HG02938 (cell line): ENCODE measurements around the gene PITX3.
"Not testable (repeated sequence)": the region's sequence is repeated elsewhere in the genome, so short reads cannot be mapped to it uniquely, and the experiment has no call there.

Source experiments
- ATAC-seq: cut with Tn5 transposase; IDR thresholded peaks from one replicate; pipeline ENCODE4 v1.9.1; 2021; ENCODE audit warnings: mild to moderate bottlenecking, moderate library complexity; ENCODE audit not compliant: unreplicated experiment

PITX3 gene

DNA sequence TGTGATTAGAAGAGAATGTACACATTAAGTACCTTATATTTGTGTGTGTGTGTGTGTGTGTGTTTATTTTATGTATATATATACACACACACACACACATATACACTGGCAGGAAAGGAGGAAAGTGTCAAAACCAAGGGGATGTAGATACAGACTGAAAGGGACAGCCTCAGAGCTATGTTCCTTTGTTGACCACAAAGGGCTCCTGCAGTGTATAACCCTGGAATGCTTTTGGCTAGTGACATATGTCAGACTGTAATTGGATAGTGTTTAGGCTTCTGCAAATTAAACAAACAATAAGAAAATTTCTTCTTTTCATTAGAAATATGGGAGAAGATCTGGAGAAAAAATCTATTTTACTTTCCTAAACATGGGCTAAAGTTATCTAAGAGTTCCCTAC lies 19.9 kb upstream of the PITX3 start:
- ATAC-seq = no peak

DNA sequence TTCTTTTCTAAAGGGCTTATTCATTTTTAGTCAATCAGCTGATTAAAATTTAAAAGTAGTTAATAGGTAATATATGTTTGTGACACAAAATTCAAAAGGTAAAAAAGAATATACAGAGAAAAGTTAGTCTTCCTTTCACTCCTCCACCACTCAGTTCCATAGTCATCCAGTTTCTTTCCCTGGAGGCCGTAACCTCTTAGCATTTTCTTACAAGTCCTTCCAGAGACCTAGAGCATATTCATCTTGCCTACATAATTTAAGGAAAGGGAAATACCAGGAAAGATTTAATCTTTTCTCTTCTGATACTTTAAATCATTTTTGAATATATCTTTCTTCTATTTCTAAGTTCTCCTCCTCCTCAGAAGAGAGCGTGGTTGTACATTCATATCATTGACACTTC lies 14.1 kb upstream of the PITX3 start:
- no peak for ATAC-seq

DNA sequence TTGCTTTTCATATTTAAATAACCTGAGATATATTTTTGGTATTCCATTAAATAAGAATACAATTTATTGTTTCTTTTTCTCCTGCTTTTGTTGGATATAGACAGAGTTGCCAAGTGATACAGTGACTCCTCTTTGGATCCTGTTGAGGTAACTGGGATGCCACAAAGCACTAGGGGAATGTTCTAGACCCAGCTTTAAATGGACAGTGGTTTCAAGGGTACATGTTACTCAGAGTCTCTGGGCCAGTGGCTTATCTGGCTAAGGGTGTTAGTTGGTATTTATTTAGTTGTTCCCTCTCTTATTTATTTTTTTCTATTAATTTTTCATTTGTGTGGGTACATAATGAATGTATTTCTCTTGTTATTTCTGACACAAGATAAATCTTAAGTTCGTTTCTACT lies 13.1 kb upstream of the PITX3 start:
- no peak for ATAC-seq

DNA sequence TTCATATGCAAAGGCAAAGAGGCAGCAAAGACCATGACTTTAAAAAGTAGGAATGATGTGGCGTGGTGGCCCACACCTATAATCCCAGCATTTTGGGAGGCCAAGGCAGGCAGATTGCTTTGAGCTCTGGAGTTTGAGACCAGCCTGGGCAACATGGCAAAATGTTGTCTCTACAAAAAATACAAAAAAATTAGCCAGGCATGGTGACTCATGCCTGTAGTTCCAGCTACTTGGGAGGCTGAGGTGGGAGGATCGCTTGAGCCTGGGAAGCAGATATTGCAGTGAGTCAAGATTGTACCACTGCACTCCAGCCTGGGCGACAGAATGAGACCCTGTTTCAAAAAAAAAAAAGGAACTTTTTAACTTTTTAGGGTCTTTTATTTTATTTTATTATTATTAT lies 11.2 kb upstream of the PITX3 start:
- ATAC-seq = not testable (repeated sequence)

DNA sequence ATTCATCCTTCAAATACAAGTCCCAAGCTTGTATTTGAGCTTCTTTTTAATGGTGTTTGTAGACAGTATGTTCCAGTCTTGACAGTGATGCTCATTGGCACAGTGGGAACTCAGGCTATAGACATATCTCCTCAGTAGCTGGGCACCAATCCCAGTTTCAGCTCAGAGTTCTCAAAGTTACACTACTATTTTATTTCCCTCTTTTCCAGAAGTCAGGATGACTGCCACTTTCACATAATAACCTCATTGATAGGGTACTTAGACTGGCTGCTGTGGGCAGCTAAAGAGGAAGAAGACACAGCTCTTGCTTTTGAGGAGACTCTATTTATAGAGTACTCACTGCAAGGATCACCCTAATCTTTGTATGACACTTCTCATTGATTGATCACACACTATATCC lies 6.4 kb upstream of the PITX3 start:
- no peak for ATAC-seq

DNA sequence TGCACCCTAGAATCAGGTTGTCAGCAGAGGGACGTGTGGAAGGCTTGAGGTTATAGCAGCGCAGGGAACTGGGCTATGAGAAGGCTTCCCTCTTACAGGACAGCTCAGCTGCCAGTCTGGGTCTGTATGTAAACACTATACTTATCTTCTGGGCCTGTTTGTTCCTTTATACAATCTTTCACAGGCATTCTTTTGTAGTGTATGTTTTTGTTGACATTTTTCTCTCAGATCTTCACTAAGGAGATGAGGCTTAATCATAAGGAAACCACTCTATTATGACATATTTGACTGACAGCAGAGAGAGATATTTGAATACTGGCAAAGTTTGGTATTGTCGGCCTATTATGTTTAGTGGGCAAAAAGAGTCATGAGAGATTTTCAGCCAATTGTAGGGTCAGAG lies 4.9 kb upstream of the PITX3 start:
- ATAC-seq = no peak

DNA sequence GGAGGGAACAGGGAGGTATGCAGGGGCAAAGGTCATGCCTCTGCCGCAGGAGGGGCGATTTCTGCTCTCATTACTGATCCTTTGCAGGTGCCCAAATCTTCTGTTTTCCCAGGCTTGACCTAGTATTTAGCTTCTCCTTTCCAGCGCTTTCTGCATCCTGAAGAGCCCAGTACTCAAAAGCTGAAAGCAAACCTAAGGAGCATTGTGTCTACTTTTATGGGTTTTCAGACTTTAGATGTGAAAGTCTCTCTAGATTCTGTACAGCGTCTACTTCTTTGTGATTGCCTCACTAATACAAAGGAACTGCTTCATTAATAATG lies 4.6 kb upstream of the PITX3 start:
- ATAC-seq = no peak

- peak; percentile 85 for ATAC-seq
Measured at GRCh38 chr10:102245082-102245931, 4.0 kb upstream of the PITX3 start, which contains the start of gene GBF1. GBF1 (plus strand) TSS chr10:102245532; CDS start chr10:102258939, 13,407 bp downstream.

DNA sequence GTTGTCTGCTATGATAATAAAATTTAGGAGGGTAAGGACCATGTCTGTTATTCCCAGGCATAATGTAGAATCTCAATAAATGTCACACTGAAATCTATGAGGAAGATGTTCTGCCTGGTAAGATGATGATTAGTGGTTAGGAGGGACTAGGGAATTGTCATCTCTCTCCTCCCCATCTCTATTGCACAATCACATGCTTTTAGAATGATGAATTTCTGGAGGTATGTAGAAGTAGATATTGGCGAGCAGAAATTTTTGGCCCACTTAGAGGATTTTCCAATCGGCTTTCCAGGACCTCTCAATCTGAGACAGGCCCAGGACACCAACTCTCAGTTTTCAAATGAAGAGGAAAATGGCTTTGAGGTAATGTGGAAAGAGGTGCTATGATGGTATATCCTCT lies 2.0 kb upstream of the PITX3 start:
- ATAC-seq = no peak

- ATAC-seq = no peak
Measured at GRCh38 chr10:102242118-102242485, 790 bp upstream of the PITX3 start.

- peak; percentile 5 for ATAC-seq
Measured at GRCh38 chr10:102241032-102241443, 274 bp downstream of the PITX3 start.

DNA sequence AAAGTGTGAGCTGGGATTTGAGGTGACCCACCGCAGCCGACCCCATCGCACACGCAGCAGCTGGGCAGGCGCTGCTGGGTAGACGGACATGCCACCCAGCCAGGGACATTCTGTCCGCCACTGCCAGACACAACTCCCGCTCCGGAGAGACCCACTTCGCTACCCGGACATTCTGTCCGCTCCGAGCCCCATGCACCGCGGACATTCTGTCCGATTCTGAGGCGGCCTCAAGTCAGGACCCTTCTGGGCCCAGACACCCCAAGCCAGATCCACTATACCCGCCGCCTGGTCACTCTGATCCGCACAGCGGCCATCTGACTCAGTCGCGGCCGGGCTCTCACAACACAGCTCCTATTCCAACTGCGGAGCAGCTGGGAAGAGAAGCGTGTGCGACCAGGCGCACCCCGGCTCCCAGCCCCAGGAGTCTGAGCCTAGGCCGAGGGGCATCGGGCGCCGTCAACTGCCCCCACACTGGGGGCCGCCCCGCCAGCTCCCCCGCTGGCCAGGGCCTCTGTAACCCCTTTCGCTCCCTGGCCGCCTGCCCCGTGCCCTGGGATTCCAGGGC lies 763 bp downstream of the PITX3 start:
- no peak for ATAC-seq

DNA sequence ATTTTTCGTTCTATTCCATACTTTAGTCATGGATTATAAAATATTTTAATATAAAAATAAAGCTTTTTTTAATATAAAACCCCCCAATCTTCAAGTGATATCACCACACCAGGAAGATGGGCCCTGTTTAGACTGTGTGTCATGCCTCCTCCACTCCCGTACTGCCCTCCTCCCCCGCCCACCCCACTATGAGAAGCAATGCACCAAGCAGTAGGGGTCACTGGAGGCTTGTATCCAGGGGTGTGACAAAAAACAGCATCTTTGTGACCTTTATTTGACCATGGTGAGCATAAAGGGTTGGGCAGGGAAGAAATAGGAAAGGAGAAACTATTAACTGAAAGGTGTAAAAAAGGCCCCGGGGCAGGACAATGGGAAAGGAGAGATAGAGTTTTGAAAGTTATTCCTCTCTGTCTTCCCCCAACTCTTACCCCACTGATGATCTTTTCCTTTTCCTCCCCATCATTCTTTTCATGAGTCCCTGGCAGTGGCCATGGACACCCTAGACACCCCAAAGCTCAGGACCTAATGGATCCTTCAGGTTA lies 3.5 kb downstream of the PITX3 start:
- no peak for ATAC-seq

- ATAC-seq = no peak
Measured at GRCh38 chr10:102236006-102236405, 5.3 kb downstream of the PITX3 start.

- no peak for ATAC-seq
Measured at GRCh38 chr10:102235598-102235920, 5.8 kb downstream of the PITX3 start.

DNA sequence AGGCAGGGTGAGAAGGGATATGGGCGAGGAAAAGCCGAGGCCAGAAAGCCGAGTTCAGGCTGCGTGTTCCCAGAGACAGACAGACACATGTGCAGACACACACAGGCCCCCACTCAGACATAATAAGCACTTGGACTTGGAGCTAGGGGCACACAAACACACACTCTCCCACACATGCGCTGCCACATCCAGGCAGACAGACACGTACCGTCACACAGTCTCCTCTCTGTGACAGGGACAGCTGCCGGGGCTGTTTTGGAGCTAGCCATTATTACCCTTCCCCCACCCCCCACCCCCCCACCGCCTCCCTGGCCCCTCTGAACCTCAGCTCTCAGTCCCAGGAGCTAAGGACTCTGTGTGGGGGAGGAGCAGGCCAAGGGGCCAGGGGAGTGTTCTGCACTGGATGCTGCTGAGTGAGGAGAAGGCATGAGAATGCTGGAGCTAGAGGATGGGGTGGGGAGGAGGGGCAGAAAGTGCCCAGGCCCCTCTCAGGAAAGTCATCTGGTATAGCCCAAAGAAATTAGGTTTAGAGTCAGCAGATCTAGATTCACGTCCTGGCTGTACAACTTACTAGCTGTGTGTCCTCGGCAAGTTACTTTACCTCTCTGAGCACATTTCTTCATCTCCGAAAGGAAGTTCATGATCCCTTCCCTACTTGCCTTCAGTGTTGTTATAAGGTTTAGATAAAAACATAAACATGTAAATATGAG lies 6.3 kb downstream of the PITX3 start:
- ATAC-seq = no peak

DNA sequence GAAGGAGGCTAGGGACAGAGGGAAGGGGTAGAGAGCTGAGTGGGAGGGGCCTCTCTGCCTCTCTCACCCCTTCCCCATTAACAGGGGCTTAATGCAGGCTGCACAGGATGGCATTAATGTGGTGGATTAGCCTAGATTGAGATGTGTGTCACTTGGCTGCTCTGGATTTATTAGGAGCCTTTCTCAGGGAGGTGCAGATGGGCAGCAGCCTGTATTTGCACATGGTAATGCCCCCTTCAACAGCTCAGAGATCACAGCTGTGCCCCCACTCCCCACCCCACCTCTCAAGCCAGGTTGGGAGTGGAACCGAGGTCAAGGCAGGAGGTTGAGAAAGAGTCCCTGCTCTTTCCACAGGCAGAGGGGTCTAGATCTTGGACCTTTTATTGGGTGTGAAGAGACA lies 7.3 kb downstream of the PITX3 start:
- ATAC-seq = no peak

DNA sequence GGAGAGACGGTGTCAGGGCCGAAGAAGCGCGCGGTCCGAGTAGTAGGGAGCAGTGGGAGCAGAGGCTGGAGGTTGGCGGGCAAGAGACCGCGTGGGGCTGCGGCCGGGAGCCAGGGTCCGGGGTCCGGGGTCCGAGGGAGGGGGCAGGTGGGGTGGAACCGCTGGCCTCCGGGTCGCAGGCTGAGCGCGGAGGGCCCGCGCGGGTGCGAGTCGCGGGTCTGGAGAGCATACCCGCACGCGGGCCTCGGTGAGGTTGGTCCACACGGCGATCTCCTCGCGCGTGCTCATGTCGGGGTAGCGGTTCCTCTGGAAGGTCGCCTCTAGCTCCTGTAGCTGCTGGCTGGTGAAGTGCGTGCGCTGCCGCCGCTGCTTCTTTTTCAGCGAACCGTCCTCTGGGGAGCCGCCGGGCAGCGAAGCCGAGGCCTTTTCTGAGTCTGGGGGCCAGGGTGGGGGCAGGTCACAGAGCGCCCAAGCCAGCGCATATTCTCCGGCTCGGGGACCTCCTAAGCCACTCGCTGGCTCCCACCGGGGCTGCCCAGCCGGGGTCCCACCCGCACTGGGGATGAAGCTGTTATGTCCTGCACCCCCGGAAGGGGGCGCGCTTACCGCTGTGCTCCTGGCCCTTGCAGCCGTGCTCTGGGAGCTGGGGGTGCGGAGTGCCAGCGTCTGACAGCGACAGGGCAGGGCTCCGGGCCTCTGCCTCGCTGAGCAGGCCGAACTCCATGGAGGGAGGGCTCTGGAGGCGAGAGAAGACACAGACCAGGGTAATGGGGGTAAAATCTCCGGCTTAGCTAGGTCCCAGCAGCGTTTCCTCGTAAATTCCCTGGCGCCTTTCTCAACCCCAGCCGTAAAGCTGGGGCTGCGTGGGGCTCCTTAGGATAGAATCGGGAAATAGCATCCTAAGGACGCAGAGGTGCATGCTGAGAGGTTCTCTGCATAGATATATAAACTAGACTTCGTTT lies 9.7 kb downstream of the PITX3 start:
- no peak for ATAC-seq

GRCh38 chr10:102230861-102231356 lies 10.4 kb downstream of the PITX3 start:
- no peak for ATAC-seq

- ATAC-seq = no peak
Measured at GRCh38 chr10:102230264-102230860, 10.9 kb downstream of the PITX3 start.
